ENCODE results near the gene FAM163B.

FAM163B gene

GRCh38 chr9:133615606-133616188, 6.5 kb upstream of the FAM163B start:
- DNase-seq, result no peak

- no peak for DNase-seq
Measured at GRCh38 chr9:133615186-133615585, 6.0 kb upstream of the FAM163B start.

GRCh38 chr9:133614678-133615077, 5.5 kb upstream of the FAM163B start:
- DNase-seq, result no peak

- DNase-seq, result no peak
Measured at GRCh38 chr9:133614056-133614455, 4.9 kb upstream of the FAM163B start.

- no peak for DNase-seq
Measured at GRCh38 chr9:133613432-133613831, 4.2 kb upstream of the FAM163B start.

- no peak for DNase-seq
Measured at GRCh38 chr9:133612816-133613215, 3.6 kb upstream of the FAM163B start.

- no peak for DNase-seq
Measured at GRCh38 chr9:133612051-133612450, 2.9 kb upstream of the FAM163B start.

GRCh38 chr9:133610845-133611244, 1.7 kb upstream of the FAM163B start:
- no peak for DNase-seq

- DNase-seq, result no peak
Measured at GRCh38 chr9:133608889-133609288, 300 bp downstream of the FAM163B start.

GRCh38 chr9:133608382-133608781, 807 bp downstream of the FAM163B start:
- no peak for DNase-seq

GRCh38 chr9:133607976-133608375, 1.2 kb downstream of the FAM163B start:
- no peak for DNase-seq

- DNase-seq, result no peak
Measured at GRCh38 chr9:133607381-133607780, 1.8 kb downstream of the FAM163B start.

GRCh38 chr9:133606708-133607025, 2.5 kb downstream of the FAM163B start:
- DNase-seq, result no peak

- DNase-seq, result no peak
Measured at GRCh38 chr9:133605856-133606707, 3.1 kb downstream of the FAM163B start.

GRCh38 chr9:133605446-133605845, 3.7 kb downstream of the FAM163B start:
- no peak for DNase-seq

GRCh38 chr9:133604856-133605255, 4.3 kb downstream of the FAM163B start:
- DNase-seq, result no peak

- no peak for DNase-seq
Measured at GRCh38 chr9:133604214-133604613, 5.0 kb downstream of the FAM163B start.

GRCh38 chr9:133603135-133603927, 5.9 kb downstream of the FAM163B start:
- no peak for DNase-seq

GRCh38 chr9:133602277-133602676, 6.9 kb downstream of the FAM163B start:
- no peak for DNase-seq

- DNase-seq, result no peak
Measured at GRCh38 chr9:133601746-133602145, 7.4 kb downstream of the FAM163B start.

- DNase-seq, result no peak
Measured at GRCh38 chr9:133600739-133601138, 8.4 kb downstream of the FAM163B start.

GRCh38 chr9:133599470-133600173, 9.6 kb downstream of the FAM163B start:
- DNase-seq, result no peak

GRCh38 chr9:133598978-133599377, 10.2 kb downstream of the FAM163B start:
- DNase-seq, result no peak
